Measurements from ENCODE around the gene PLCB1.

- TF ChIP-seq, protein P1, sequence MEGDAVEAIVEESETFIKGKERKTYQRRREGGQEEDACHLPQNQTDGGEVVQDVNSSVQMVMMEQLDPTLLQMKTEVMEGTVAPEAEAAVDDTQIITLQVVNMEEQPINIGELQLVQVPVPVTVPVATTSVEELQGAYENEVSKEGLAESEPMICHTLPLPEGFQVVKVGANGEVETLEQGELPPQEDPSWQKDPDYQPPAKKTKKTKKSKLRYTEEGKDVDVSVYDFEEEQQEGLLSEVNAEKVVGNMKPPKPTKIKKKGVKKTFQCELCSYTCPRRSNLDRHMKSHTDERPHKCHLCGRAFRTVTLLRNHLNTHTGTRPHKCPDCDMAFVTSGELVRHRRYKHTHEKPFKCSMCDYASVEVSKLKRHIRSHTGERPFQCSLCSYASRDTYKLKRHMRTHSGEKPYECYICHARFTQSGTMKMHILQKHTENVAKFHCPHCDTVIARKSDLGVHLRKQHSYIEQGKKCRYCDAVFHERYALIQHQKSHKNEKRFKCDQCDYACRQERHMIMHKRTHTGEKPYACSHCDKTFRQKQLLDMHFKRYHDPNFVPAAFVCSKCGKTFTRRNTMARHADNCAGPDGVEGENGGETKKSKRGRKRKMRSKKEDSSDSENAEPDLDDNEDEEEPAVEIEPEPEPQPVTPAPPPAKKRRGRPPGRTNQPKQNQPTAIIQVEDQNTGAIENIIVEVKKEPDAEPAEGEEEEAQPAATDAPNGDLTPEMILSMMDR (conservative IDR thresholded peaks at IDR 0.05 in 1 of 2, IDR thresholded peaks at IDR 0.05 in 1 of 2; ENCODE audit: extremely low read depth in 1 of 2, insufficient read depth in 1 of 2, low read depth in 1 of 2, low read length in 2 of 2) = peak; percentile 35 to 40
- TF ChIP-seq EZH2 (IDR thresholded peaks at IDR 0.05; ENCODE audit: borderline replicate concordance, low read length) = no peak
Measured at GRCh38 chr20:8389381-8390036, 257.4 kb downstream of the PLCB1 start.
